ENCODE data around the gene ATP9B. TPM values are rescaled to one million over a fixed set of nuclear protein-coding genes. Genes with fewer than 3 reads are reported as not detected.

Gene ATP9B
- total and polyA plus RNA-seq, 3 donors from 2014 or later = 32.4 to 113 (median 78.2) TPM

DNA sequence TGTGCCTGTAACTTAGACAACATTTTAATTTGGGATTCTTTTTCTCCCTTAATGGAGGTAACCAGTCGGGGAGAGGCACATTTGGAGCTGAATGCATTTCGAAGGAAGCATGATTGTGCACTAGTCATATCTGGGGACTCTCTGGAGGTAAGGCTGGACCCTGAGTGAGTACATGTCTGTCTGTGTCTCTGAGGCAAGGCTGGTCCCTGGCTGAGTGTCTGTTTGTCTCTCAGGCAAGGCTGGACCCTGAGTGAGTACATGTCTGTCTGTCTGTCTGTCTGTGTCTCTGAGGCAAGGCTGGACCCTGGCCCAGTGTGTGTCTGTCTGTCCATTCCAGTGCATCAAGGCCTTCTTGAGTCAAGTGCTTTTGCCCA, 275.0 kb downstream of the ATP9B start:
- no peak for DNase-seq
- Histone ChIP-seq H3K27ac (no peak overlapping the region), H3K27me3 (no peaks in the 10 kb centered on the region), H3K4me1 (no peaks in the 10 kb centered on the region), H3K4me3 (no peak overlapping the region), H3K36me3 (ENCODE audit: low read depth, missing control alignments) (no peaks in the 10 kb centered on the region), H3K9me3 (no peaks in the 10 kb centered on the region)
- TF ChIP-seq, protein P1, sequence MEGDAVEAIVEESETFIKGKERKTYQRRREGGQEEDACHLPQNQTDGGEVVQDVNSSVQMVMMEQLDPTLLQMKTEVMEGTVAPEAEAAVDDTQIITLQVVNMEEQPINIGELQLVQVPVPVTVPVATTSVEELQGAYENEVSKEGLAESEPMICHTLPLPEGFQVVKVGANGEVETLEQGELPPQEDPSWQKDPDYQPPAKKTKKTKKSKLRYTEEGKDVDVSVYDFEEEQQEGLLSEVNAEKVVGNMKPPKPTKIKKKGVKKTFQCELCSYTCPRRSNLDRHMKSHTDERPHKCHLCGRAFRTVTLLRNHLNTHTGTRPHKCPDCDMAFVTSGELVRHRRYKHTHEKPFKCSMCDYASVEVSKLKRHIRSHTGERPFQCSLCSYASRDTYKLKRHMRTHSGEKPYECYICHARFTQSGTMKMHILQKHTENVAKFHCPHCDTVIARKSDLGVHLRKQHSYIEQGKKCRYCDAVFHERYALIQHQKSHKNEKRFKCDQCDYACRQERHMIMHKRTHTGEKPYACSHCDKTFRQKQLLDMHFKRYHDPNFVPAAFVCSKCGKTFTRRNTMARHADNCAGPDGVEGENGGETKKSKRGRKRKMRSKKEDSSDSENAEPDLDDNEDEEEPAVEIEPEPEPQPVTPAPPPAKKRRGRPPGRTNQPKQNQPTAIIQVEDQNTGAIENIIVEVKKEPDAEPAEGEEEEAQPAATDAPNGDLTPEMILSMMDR (IDR thresholded peaks at IDR 0.05) = no peak
- TF ChIP-seq POLR2A (IDR thresholded peaks at IDR 0.05) = no peak
- WGBS, 2 donors = 88 to 96% methylated on average over 2 of the region's 2 CpGs
- intact Hi-C loops (cut with DNase I; ENCODE audit: low total_unique reads) = no loop called here

DNA sequence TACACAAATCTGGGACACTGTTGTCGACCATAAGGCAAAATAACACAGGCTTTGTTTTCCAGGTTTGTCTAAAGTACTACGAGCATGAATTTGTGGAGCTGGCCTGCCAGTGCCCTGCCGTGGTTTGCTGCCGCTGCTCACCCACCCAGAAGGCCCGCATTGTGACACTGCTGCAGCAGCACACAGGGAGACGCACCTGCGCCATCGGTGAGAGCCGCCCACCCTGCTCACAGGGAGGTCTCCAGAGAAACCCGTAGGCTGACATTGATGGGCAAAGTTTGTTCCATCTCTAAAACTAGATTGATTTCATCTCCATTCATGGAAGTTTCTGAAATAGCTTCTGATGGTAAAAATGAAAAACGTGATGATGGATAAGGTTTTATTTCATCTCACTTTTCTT, 276.2 kb downstream of the ATP9B start:
- 94 to 95% methylated on average over 11 of the region's 11 CpGs for WGBS, 2 donors
- Histone ChIP-seq H3K27ac (no peak overlapping the region), H3K36me3 (ENCODE audit: low read depth, missing control alignments) (no peaks in the 10 kb centered on the region), H3K4me1 (no peaks in the 10 kb centered on the region), H3K4me3 (no peak overlapping the region), H3K27me3 (no peaks in the 10 kb centered on the region), H3K9me3 (no peaks in the 10 kb centered on the region)
- TF ChIP-seq, protein P1 (IDR thresholded peaks at IDR 0.05) = no peak
- TF ChIP-seq POLR2A (IDR thresholded peaks at IDR 0.05) = no peak
- DNase-seq = no peak
- intact Hi-C loops (cut with DNase I; ENCODE audit: low total_unique reads) = no loop called here

GRCh38 chr18:79345981-79346380, 276.8 kb downstream of the ATP9B start:
- no peaks in the 10 kb centered on the region for H3K36me3 ChIP-seq (ENCODE audit: low read depth, missing control alignments)

DNA sequence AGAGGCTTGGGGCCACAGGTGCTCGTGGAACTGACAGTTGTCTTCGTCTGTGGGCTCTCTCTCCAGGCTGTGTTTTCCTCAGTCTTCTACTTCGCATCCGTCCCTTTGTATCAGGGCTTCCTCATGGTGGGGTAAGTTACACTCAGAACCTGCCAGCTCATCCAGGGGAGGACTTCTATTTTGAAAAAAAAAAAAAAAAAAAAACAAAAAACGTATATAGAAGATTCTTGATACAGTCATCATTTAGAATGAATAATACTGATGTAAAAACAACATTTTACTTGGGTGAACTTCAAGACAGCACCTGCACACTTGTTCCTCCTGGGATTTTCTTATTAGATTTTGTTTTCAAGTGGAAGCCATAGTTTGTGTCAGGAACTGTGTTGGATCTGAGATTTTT, 278.9 kb downstream of the ATP9B start:
- H3K36me3 ChIP-seq (ENCODE audit: low read depth, missing control alignments) = no peaks in the 10 kb centered on the region
- H3K4me3 ChIP-seq = no peak overlapping the region
- H3K9me3 ChIP-seq = no peaks in the 10 kb centered on the region
- intact Hi-C loops (cut with DNase I; ENCODE audit: low total_unique reads) = no loop called here
- no peak for DNase-seq
- H3K4me1 ChIP-seq = no peaks in the 10 kb centered on the region
- no peak overlapping the region for H3K27ac ChIP-seq
- WGBS, 2 donors = 52 to 62% methylated on average over 5 of the region's 5 CpGs
- H3K27me3 ChIP-seq = no peaks in the 10 kb centered on the region
- TF ChIP-seq, protein P1 (IDR thresholded peaks at IDR 0.05) = no peak
- no peak for TF ChIP-seq POLR2A (IDR thresholded peaks at IDR 0.05)

More at GRCh38 chr18:79345981-79346380, 276.8 kb downstream of the ATP9B start:
- no peaks in the 10 kb centered on the region for H3K9me3 ChIP-seq
- TF ChIP-seq POLR2A (IDR thresholded peaks at IDR 0.05) = no peak
- TF ChIP-seq, protein P1 (IDR thresholded peaks at IDR 0.05) = no peak
- H3K27ac ChIP-seq = no peak overlapping the region
- 92 to 93% methylated on average over 16 to 26 of the region's 26 CpGs for WGBS, 2 donors
- H3K4me3 ChIP-seq = no peak overlapping the region
- DNase-seq = no peak
- intact Hi-C loops (cut with DNase I; ENCODE audit: low total_unique reads) = no loop called here
- no peaks in the 10 kb centered on the region for H3K4me1 ChIP-seq
- no peaks in the 10 kb centered on the region for H3K27me3 ChIP-seq

DNA sequence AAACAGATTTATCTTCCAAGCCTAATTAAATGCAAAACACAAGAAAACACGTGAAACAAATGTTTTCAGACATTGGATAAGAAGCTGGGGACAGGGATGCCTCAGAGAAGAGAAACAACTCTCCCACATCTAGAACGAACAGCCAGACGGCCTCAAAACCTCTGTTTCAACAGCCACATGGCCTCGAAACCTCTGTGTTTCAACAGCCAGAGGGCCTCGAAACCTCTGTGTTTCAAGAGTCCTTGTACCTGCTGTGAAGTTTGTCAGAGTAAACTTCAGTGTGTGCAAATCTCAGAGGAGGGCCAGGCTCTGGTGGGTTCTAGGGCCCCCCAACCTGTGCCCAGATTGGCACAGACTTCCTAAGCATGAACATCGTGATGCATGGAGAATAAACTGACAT, 283.2 kb downstream of the ATP9B start:
- no peak overlapping the region for H3K27ac ChIP-seq
- 67 to 87% methylated on average over 6 of the region's 6 CpGs for WGBS, 2 donors
- no peaks in the 10 kb centered on the region for H3K4me1 ChIP-seq
- TF ChIP-seq, protein P1 (IDR thresholded peaks at IDR 0.05) = no peak
- TF ChIP-seq POLR2A (IDR thresholded peaks at IDR 0.05) = no peak
- no peaks in the 10 kb centered on the region for H3K36me3 ChIP-seq (ENCODE audit: low read depth, missing control alignments)
- H3K9me3 ChIP-seq = no peaks in the 10 kb centered on the region
- H3K27me3 ChIP-seq = no peaks in the 10 kb centered on the region
- DNase-seq = no peak
- intact Hi-C loops (cut with DNase I; ENCODE audit: low total_unique reads) = no loop called here
- H3K4me3 ChIP-seq = no peak overlapping the region
